NCI-H2196 treated with DMSO at 0.1 percent for 48 hours (cell line): ENCODE data around the gene PHETA2.

Experiments used
- DNase-seq: peaks from one replicate; lab custom pipeline; 2025; ENCODE audit not compliant: unreplicated experiment; lab: John Stamatoyannopoulos, UW

Gene PHETA2

GRCh38 chr22:42074132-42074811, at the start of gene PHETA2:
Gene PHETA2 (plus strand): TSS chr22:42074248. CDS start chr22:42077294, 3,046 bp downstream.
- DNase-seq = no peak

- no peak for DNase-seq
Observed at GRCh38 chr22:42025421-42025820, 48.6 kb upstream of the PHETA2 start.

GRCh38 chr22:42026705-42027104, 47.3 kb upstream of the PHETA2 start:
- DNase-seq = no peak

- no peak for DNase-seq
Observed at GRCh38 chr22:42033263-42034181, 40.5 kb upstream of the PHETA2 start.

- no peak for DNase-seq
Observed at GRCh38 chr22:42035256-42035655, 38.8 kb upstream of the PHETA2 start.

- no peak for DNase-seq
Observed at GRCh38 chr22:42039271-42039670, 34.8 kb upstream of the PHETA2 start.

GRCh38 chr22:42041784-42042183, 32.3 kb upstream of the PHETA2 start:
- DNase-seq = no peak

- DNase-seq = no peak
Observed at GRCh38 chr22:42050641-42051180, 23.3 kb upstream of the PHETA2 start.

GRCh38 chr22:42052765-42053164, 21.3 kb upstream of the PHETA2 start:
- no peak for DNase-seq

- no peak for DNase-seq
Observed at GRCh38 chr22:42056757-42057511, 17.1 kb upstream of the PHETA2 start.

GRCh38 chr22:42060489-42060888, 13.6 kb upstream of the PHETA2 start:
- DNase-seq = no peak

- no peak for DNase-seq
Observed at GRCh38 chr22:42061041-42061440, 13.0 kb upstream of the PHETA2 start.

- no peak for DNase-seq
Observed at GRCh38 chr22:42062506-42063170, 11.4 kb upstream of the PHETA2 start.

- DNase-seq = no peak
Observed at GRCh38 chr22:42064629-42065028, 9.4 kb upstream of the PHETA2 start.

- no peak for DNase-seq
Observed at GRCh38 chr22:42065438-42066125, 8.5 kb upstream of the PHETA2 start.

GRCh38 chr22:42066126-42066761, 7.8 kb upstream of the PHETA2 start:
- DNase-seq = no peak

GRCh38 chr22:42066937-42067336, 7.1 kb upstream of the PHETA2 start:
- DNase-seq = no peak

GRCh38 chr22:42067671-42068251, 6.3 kb upstream of the PHETA2 start:
- no peak for DNase-seq

GRCh38 chr22:42068291-42068690, 5.8 kb upstream of the PHETA2 start:
- DNase-seq = no peak
